ENCODE data around the gene TARS2.

TARS2 gene

DNA sequence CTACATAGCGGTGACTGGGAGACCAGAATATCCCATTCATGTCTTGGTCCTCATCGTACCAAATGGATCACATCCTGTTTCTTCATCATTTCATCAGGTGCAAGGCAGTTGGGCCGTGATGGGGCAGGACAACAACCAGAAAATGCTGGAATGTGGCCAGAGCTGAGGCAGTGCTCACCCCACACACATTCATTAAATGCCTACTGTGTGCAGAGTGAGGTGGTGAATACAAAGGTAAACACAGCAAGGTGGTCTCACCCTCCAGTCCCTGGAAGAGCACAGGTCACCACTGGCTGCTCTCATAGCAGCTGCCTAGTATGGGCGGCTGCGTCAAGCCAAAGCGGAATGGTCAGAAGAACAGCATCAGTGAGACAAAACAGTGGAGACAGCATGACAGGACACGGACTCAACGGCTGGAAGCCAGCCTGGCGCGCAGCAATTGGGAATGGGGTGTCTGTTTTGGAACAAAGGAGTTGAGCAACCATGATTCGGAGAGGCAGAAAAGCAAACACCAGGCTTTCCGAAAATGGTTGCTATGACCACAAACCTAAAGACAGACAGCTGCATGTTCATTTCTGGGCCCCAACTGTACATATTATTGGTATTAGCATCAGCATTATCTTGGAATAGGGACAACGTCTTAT is 56.4 kb downstream of the TARS2 start:
- no peak overlapping the region for H3K4me3 ChIP-seq (ENCODE audit: low read depth, low read length)
- no peak for DNase-seq (ENCODE audit: low read depth)
- TF ChIP-seq POLR2A (IDR thresholded peaks at IDR 0.05; ENCODE audit: extremely low read depth, insufficient read length) (no peak), MYC (IDR thresholded peaks at IDR 0.05; ENCODE audit: low read depth, low read length) (no peak)
- TF ChIP-seq, protein P1, sequence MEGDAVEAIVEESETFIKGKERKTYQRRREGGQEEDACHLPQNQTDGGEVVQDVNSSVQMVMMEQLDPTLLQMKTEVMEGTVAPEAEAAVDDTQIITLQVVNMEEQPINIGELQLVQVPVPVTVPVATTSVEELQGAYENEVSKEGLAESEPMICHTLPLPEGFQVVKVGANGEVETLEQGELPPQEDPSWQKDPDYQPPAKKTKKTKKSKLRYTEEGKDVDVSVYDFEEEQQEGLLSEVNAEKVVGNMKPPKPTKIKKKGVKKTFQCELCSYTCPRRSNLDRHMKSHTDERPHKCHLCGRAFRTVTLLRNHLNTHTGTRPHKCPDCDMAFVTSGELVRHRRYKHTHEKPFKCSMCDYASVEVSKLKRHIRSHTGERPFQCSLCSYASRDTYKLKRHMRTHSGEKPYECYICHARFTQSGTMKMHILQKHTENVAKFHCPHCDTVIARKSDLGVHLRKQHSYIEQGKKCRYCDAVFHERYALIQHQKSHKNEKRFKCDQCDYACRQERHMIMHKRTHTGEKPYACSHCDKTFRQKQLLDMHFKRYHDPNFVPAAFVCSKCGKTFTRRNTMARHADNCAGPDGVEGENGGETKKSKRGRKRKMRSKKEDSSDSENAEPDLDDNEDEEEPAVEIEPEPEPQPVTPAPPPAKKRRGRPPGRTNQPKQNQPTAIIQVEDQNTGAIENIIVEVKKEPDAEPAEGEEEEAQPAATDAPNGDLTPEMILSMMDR (IDR thresholded peaks at IDR 0.05; ENCODE audit: low read depth, low read length), result no peak
- TF ChIP-seq, protein P2, sequence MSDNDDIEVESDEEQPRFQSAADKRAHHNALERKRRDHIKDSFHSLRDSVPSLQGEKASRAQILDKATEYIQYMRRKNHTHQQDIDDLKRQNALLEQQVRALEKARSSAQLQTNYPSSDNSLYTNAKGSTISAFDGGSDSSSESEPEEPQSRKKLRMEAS (IDR thresholded peaks at IDR 0.05; ENCODE audit: low read depth, low read length), result no peak

DNA sequence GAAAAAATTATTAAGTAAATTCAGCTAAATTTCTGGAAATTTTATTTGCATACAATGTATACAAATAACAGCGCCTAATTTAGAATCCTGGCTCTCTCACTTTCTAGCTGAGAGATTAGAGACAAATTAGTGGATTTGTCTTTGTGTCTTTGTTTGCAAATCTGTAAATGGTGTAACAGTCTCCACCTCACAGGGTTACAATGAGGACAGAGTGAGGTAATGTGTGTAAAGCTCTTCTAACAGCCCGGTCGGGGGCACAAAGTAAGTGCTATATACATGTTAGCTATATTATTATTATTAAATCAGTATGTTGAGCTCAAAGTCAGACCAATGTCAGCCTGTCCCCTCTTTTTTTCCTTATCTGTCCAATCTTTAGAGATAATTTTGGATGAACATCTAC is 57.0 kb downstream of the TARS2 start:
- DNase-seq (ENCODE audit: low read depth), result no peak
- TF ChIP-seq MYC (IDR thresholded peaks at IDR 0.05; ENCODE audit: low read depth, low read length) (no peak), POLR2A (IDR thresholded peaks at IDR 0.05; ENCODE audit: extremely low read depth, insufficient read length) (no peak)
- TF ChIP-seq, protein P2 (IDR thresholded peaks at IDR 0.05; ENCODE audit: low read depth, low read length), result no peak
- TF ChIP-seq, protein P1 (IDR thresholded peaks at IDR 0.05; ENCODE audit: low read depth, low read length), result no peak
- no peak overlapping the region for H3K4me3 ChIP-seq (ENCODE audit: low read depth, low read length)

DNA sequence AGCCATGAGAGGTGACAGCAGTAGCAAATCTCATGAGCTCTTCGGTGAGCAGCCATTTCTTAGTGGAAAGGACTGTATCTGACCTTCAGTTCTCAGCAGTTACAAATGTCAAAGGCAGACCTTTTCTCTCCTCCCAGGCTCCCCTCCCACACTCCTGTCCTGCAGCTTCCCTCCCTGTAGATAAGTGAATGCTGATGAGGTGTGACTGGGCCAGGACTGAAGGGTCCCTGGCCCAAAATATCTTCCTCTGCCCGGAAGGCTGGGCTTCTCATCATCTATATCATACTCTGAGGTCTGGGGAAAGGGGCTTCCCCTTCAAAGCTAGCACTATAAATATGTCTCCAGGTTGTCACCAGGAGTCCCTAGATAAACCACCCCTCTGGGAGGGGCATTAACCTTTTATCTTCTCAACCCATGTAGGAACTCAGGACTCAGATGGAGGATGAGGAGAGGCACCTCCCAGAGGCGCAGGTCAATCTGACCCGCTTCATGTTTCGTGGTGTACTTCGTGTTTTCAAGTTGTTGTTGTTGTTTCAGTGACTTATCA is 58.3 kb downstream of the TARS2 start:
- DNase-seq (ENCODE audit: low read depth), result peak; percentile 1
- TF ChIP-seq MYC (IDR thresholded peaks at IDR 0.05; ENCODE audit: low read depth, low read length) (no peak), POLR2A (IDR thresholded peaks at IDR 0.05; ENCODE audit: extremely low read depth, insufficient read length) (no peak)
- TF ChIP-seq, protein P2 (IDR thresholded peaks at IDR 0.05; ENCODE audit: low read depth, low read length), result no peak
- TF ChIP-seq, protein P1 (IDR thresholded peaks at IDR 0.05; ENCODE audit: low read depth, low read length), result no peak
- H3K4me3 ChIP-seq (ENCODE audit: low read depth, low read length), result no peak overlapping the region

DNA sequence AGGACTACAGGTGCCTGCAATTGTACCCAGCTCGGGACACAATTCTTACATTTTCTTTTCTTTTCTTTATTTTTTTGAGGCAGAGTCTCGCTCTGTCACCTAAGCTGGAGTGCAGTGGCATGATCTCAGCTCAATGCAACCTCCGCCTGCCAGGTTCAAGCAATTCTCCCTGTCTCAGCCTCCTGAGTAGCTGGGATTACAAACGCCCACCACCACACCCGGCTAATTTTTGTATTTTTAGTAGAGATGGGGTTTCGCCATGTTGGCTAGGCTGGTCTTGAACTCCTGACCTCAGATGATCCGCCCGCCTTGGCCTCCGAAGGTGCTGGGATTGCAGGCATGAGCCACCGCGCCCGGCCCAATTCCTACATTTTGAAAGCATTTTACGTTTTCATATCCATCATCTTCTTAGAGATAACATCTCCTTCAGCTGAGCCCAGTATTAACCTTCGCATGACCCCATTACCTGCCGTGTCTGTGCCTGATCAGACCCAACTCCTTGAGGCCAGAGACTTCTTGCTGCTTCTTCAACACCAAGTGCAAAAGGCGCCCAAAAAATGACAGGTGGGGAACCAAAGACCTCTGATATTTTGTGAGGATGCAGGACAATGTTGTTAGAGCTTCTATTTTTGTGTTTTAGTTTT is 59.2 kb downstream of the TARS2 start:
- H3K4me3 ChIP-seq (ENCODE audit: low read depth, low read length), result no peak overlapping the region
- DNase-seq (ENCODE audit: low read depth), result no peak
- TF ChIP-seq, protein P1 (IDR thresholded peaks at IDR 0.05; ENCODE audit: low read depth, low read length), result no peak

DNA sequence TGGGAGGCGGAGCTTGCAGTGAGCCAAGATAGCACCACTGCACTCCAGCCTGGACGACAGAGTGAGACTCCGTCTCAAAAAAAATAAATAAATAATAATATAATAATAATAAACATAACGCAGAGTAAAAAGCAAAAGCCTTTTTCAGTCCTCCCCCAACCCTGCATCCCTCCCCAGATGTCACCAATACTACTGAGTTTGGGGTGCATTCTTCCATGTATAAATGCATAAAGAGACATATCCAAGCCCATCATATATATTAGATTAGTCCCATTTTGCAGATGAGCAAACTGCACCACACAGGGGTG is 61.1 kb downstream of the TARS2 start:
- H3K4me3 ChIP-seq (ENCODE audit: low read depth, low read length), result peak overlapping the region; percentile 64
- no peak for DNase-seq (ENCODE audit: low read depth)
- no peak for TF ChIP-seq MYC (IDR thresholded peaks at IDR 0.05; ENCODE audit: low read depth, low read length)
- TF ChIP-seq, protein P1 (IDR thresholded peaks at IDR 0.05; ENCODE audit: low read depth, low read length), result no peak
- TF ChIP-seq, protein P2 (IDR thresholded peaks at IDR 0.05; ENCODE audit: low read depth, low read length), result no peak
- no peak for TF ChIP-seq POLR2A (IDR thresholded peaks at IDR 0.05; ENCODE audit: extremely low read depth, insufficient read length)

Measured in NB4 (cell line).